ENCODE measurements around the gene NANOS2. TPM values are rescaled to one million over a fixed set of nuclear protein-coding genes. Genes with fewer than 3 reads are reported as not detected.
A peak's percentile ranks its signal among the peaks of the same experiment; 100 is the strongest.
"Not testable (repeated sequence)": the region's sequence is repeated elsewhere in the genome, so short reads cannot be mapped to it uniquely, and the experiment has no call there.

NANOS2 gene
- total RNA-seq, 1 donor from 2014 or later: not detected

GRCh38 chr19:45895983-45896599 lies 18.5 kb downstream of the NANOS2 start:
- not testable (repeated sequence) for DNase-seq (ENCODE audit: low spot score)

- no peak for DNase-seq (ENCODE audit: low spot score)
Measured at GRCh38 chr19:45895519-45895972, 19.0 kb downstream of the NANOS2 start.

- DNase-seq (ENCODE audit: low spot score): no peak
Measured at GRCh38 chr19:45890877-45891276, 23.7 kb downstream of the NANOS2 start.

GRCh38 chr19:45889210-45889885 lies 25.2 kb downstream of the NANOS2 start:
- no peak for DNase-seq (ENCODE audit: low spot score)

DNA sequence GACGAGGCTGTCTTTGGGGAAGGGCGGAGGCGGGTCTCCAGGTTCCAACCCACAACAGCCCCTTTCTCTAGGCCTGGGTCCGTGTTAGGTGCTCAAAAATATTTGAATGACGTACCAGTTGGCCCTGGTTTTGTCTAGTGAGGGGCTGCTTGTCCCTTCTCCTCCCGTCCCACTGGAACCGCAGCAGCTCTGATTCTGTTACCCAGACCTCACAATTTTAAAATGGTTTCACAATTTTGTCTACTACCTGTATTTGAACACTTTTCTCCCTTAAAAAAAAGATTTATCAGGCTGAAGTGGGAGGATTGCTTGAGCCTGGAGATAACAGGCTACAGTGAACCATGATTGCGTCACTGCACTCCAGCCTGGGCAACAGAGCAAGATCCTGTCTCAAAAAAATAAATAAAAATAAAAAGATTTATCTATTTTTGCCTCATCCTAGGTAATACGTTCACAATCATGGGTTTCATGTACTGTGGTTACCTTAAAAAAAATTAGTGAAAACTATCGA lies 27.3 kb downstream of the NANOS2 start:
- no peak for DNase-seq (ENCODE audit: low spot score)

GRCh38 chr19:45886427-45887199 lies 28.0 kb downstream of the NANOS2 start:
- DNase-seq (ENCODE audit: low spot score): peak; percentile 97

GRCh38 chr19:45885556-45886426 lies 28.8 kb downstream of the NANOS2 start, which contains the start of gene IRF2BP1:
Gene IRF2BP1, minus strand, starts transcription at chr19:45886141. Its CDS starts 367 bp downstream, at chr19:45885774.
- peak; percentile 97 for DNase-seq (ENCODE audit: low spot score)

DNA sequence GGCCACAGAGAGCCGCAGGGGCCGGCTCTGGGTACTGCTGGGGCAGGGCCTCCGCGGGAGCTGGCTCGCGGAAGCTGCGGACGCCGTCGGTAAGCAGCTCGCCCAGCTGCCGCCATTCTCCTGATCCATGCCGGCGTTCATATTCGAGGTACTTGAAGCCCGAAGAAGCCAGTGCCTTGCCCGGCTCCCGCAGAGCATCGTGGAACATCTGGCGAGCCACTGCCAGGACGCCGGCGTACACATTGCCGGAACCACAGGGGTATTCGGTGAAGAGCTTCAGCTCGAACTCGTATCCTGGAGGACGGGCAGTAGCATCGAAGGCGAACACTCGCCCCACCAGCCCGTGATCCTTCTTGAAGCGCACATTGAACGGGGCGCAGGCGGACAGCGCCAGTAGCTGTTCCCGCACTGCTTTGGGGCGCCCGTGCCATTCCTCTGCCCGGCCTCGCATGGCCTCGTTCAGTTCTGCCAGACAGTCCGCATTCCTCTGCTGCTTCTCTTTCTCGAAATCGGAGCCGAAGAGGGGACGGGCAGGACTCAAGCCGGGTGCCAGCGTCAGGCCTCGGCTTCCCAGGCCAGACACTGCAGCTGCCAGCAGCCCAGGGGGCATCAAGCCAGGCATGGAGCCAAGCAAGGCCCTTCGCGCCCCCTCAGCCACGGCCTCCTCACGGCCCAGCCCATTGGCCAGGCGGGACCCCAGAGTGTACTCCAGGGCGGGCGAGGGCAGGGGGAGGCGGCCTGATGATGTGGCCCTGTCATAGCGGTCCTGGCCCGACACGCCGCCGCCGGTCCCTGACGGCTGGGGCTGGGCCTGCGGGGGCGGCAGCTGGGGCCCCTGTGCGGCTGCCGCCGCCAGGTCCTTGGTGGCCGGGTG lies 29.7 kb downstream of the NANOS2 start:
- no peak for DNase-seq (ENCODE audit: low spot score)

- DNase-seq (ENCODE audit: low spot score): no peak
Measured at GRCh38 chr19:45883881-45884681, 30.5 kb downstream of the NANOS2 start.

DNA sequence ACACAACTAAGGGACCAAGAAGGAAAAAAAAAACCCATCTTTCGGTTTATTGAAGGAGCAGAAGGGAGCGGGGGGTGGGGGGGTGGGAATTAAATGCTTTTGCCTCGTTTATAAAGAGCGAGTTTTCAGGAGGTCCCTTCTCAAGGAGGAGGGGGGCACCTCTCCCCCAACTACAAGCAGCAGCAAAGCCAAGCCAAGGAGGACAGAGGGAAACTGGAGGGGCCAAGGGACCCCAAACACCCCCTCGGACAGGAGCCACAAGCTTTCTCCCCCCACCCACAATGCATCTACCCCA lies 31.0 kb downstream of the NANOS2 start:
- no peak for DNase-seq (ENCODE audit: low spot score)

- peak; percentile 81 for DNase-seq (ENCODE audit: low spot score)
Measured at GRCh38 chr19:45882652-45883585, 31.7 kb downstream of the NANOS2 start.

GRCh38 chr19:45881909-45882528 lies 32.6 kb downstream of the NANOS2 start:
- DNase-seq (ENCODE audit: low spot score): no peak

- no peak for DNase-seq (ENCODE audit: low spot score)
Measured at GRCh38 chr19:45881082-45881908, 33.3 kb downstream of the NANOS2 start.

DNA sequence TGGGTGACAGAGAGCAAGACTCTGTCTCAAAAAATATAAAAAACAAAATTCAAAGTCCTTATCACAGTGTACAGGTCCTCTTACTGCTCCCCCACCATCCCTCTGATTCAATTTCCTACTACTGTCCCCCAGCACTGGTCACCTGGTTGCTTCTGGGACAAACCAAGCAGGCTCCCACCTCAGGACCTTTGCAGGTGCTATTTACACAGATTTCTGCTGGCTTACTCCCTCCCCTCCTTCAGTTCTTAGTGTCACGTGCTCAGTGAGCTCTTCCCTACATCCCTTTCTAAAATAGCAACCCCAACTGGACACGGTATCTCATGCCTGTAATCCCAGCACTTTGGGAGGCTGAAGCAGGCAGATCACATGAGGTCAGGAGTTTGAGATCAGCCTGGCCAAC lies 34.6 kb downstream of the NANOS2 start:
- no peak for DNase-seq (ENCODE audit: low spot score)

- no peak for DNase-seq (ENCODE audit: low spot score)
Measured at GRCh38 chr19:45879055-45879454, 35.5 kb downstream of the NANOS2 start.

- DNase-seq (ENCODE audit: low spot score): no peak
Measured at GRCh38 chr19:45878043-45878794, 36.4 kb downstream of the NANOS2 start.
